Retinal pigment epithelial cell (primary cell): ENCODE data around the gene NR6A1.

Experiments
- DNase-seq: peaks from one replicate; pipeline ENCODE4 v3.0.0-alpha.2; 2010; ENCODE audit warnings: low read depth
- H3K4me3 ChIP-seq: 2 replicates; pipeline ENCODE4 v1.5.1; 2011; ENCODE audit warnings: mild to moderate bottlenecking, low read length, control low read depth, moderate library complexity
- CTCF ChIP-seq: conservative IDR thresholded peaks from 2 replicates; pipeline ENCODE4 v1.5.1; 2011; ENCODE audit warnings: low read depth, low read length, control low read depth, inconsistent platforms

The NR6A1 gene

GRCh38 chr9:124749781-124750180, 21.3 kb downstream of the NR6A1 start:
- no peak for TF ChIP-seq CTCF
- DNase-seq = no peak
- H3K4me3 ChIP-seq = no peak overlapping the region

GRCh38 chr9:124749284-124749683, 21.8 kb downstream of the NR6A1 start:
- no peak overlapping the region for H3K4me3 ChIP-seq
- no peak for TF ChIP-seq CTCF
- DNase-seq = no peak

DNA sequence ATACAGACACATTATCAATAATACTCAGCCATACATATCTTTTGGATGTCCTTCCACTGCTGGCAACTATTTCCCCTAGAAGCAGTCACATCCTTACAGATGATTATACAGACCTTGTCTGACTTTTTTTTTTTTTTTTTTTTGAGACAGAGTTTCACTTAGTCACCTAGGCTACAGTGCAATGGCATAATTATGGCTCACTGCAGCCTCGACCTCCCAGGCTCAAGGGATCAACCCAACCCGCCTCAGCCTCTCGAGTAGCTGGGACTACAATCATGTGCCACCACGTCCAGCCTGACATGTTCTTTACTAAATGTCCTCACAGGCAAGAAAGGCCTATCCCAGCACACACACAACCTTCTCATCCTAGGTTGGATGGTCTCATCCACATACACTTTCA, 24.0 kb downstream of the NR6A1 start:
- DNase-seq = no peak
- H3K4me3 ChIP-seq = no peak overlapping the region
- no peak for TF ChIP-seq CTCF

- H3K4me3 ChIP-seq = no peak overlapping the region
- DNase-seq = peak; percentile 33
- no peak for TF ChIP-seq CTCF
These were observed 27.3 kb downstream of the NR6A1 start for GRCh38 chr9:124743686-124744348.

GRCh38 chr9:124742940-124743339, 28.2 kb downstream of the NR6A1 start:
- no peak for TF ChIP-seq CTCF

GRCh38 chr9:124741662-124742061, 29.4 kb downstream of the NR6A1 start:
- no peak overlapping the region for H3K4me3 ChIP-seq
- DNase-seq = no peak
- TF ChIP-seq CTCF = no peak

More at GRCh38 chr9:124742940-124743339, 28.2 kb downstream of the NR6A1 start:
- no peak for DNase-seq
- no peak overlapping the region for H3K4me3 ChIP-seq

GRCh38 chr9:124741149-124741548, 30.0 kb downstream of the NR6A1 start:
- no peak for DNase-seq
- H3K4me3 ChIP-seq = no peak overlapping the region
- no peak for TF ChIP-seq CTCF
